HEK293 (cell line): ENCODE measurements around the gene MED25.

Source experiments
- SP2 ChIP-seq: fragments of 450-650 bp; formaldehyde crosslinking; IDR thresholded peaks from 2 replicates; pipeline ENCODE4 v1.5.1; 2016; ENCODE audit warnings: missing biosample characterization, missing genetic modification characterization
- ZNF335 ChIP-seq: fragments of 450-650 bp; formaldehyde crosslinking; conservative IDR thresholded peaks from 2 replicates; pipeline ENCODE4 v1.5.1; 2016; ENCODE audit warnings: missing biosample characterization, missing genetic modification characterization
- ZNF660 ChIP-seq: fragments of 450-650 bp; IDR thresholded peaks from 2 replicates; pipeline ENCODE4 v1.5.1; 2018; ENCODE audit warnings: missing biosample characterization, mild to moderate bottlenecking, missing genetic modification characterization
- TF ChIP-seq, protein P1 (sequence below): fragments of 450-650 bp; formaldehyde crosslinking; IDR thresholded peaks from 2 replicates; pipeline ENCODE4 v1.5.1; 2016; ENCODE audit warnings: missing biosample characterization, missing genetic modification characterization, low read depth
- TF ChIP-seq, protein P2 (sequence below): fragments of 450-650 bp; formaldehyde crosslinking; IDR thresholded peaks from 2 replicates; pipeline ENCODE4 v1.5.1; 2016; ENCODE audit warnings: missing biosample characterization, missing genetic modification characterization
- TF ChIP-seq, protein P3 (sequence below): fragments of 450-650 bp; formaldehyde crosslinking; IDR thresholded peaks from 2 replicates; pipeline ENCODE4 v1.5.1; 2016; ENCODE audit warnings: missing biosample characterization, missing genetic modification characterization
- TF ChIP-seq, protein P4 (sequence below): fragments of 450-650 bp; formaldehyde crosslinking; IDR thresholded peaks from 2 replicates; pipeline ENCODE4 v1.5.1; 2016; ENCODE audit warnings: missing biosample characterization, missing genetic modification characterization

DNA sequence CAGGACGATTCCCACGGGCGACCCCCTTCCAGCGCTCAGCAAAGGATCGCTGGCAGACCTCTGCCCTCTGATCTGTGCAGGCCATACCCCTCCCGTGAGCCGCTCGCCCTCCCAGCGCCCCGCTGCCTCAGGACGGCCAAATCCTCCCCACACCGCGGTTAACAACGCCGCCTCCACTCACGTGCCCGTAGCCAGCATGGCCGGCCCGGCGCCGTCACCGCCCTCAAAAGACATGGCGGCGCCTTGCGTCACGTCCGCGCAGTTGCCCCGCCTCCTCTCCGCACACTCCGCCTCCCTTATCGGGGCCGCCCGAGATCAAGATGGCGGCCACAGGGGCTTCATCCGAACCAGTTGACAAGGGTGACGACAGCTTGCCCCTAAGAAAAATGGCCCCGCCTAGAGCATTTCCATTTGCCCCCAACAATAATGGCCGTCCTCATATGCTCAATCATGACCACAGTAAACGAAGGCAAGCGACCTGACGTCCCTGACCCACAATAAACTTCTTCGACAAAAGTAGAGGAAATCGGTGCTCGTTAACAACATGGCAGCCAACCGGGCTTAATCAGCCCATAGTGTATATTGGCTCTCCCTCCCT is 58.4 kb downstream of the MED25 start:
- TF ChIP-seq, protein P1, sequence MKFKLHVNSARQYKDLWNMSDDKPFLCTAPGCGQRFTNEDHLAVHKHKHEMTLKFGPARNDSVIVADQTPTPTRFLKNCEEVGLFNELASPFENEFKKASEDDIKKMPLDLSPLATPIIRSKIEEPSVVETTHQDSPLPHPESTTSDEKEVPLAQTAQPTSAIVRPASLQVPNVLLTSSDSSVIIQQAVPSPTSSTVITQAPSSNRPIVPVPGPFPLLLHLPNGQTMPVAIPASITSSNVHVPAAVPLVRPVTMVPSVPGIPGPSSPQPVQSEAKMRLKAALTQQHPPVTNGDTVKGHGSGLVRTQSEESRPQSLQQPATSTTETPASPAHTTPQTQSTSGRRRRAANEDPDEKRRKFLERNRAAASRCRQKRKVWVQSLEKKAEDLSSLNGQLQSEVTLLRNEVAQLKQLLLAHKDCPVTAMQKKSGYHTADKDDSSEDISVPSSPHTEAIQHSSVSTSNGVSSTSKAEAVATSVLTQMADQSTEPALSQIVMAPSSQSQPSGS (tag by site-specific recombination) = peak; percentile 36; the same call in 1 of the 2 replicates
- TF ChIP-seq, protein P2, sequence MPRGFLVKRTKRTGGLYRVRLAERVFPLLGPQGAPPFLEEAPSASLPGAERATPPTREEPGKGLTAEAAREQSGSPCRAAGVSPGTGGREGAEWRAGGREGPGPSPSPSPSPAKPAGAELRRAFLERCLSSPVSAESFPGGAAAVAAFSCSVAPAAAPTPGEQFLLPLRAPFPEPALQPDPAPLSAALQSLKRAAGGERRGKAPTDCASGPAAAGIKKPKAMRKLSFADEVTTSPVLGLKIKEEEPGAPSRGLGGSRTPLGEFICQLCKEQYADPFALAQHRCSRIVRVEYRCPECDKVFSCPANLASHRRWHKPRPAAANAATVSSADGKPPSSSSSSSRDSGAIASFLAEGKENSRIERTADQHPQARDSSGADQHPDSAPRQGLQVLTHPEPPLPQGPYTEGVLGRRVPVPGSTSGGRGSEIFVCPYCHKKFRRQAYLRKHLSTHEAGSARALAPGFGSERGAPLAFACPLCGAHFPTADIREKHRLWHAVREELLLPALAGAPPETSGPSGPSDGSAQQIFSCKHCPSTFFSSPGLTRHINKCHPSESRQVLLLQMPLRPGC = no peak
- TF ChIP-seq, protein P3, sequence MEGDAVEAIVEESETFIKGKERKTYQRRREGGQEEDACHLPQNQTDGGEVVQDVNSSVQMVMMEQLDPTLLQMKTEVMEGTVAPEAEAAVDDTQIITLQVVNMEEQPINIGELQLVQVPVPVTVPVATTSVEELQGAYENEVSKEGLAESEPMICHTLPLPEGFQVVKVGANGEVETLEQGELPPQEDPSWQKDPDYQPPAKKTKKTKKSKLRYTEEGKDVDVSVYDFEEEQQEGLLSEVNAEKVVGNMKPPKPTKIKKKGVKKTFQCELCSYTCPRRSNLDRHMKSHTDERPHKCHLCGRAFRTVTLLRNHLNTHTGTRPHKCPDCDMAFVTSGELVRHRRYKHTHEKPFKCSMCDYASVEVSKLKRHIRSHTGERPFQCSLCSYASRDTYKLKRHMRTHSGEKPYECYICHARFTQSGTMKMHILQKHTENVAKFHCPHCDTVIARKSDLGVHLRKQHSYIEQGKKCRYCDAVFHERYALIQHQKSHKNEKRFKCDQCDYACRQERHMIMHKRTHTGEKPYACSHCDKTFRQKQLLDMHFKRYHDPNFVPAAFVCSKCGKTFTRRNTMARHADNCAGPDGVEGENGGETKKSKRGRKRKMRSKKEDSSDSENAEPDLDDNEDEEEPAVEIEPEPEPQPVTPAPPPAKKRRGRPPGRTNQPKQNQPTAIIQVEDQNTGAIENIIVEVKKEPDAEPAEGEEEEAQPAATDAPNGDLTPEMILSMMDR = no peak
- TF ChIP-seq SP2 (tag by site-specific recombination) (peak; percentile 87), ZNF335 (peak; percentile 97), ZNF660 (tag by site-specific recombination) (no peak)
- TF ChIP-seq, protein P4, sequence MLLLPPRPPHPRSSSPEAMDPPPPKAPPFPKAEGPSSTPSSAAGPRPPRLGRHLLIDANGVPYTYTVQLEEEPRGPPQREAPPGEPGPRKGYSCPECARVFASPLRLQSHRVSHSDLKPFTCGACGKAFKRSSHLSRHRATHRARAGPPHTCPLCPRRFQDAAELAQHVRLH (tag by site-specific recombination) = no peak
